Gastrocnemius medialis (tissue), 4 donors: ENCODE results near the gene GPR55.

Experiments used
- POLR2A ChIP-seq, 2 donors: fragments of 450-650 bp; IDR thresholded peaks; one replicate each; pipeline ENCODE4 v1.6.1; 2017; ENCODE audit warnings: antibody characterized with exemption in 2 of 2, mild to moderate bottlenecking in 2 of 2, moderate library complexity in 2 of 2
- TF ChIP-seq, protein P1 (sequence below), 5 experiments: fragments of 450-650 bp in 3 of 5; fragments of 200-600 bp in 2 of 5; sonication (generic) in 2 of 5; IDR thresholded peaks in 4 of 5; conservative IDR thresholded peaks in 1 of 5; 1 replicate in 4 of 5; 2 replicates in 1 of 5; pipeline ENCODE4 v1.5.1; 2016 to 2019; ENCODE audit warnings: antibody characterized with exemption in 5 of 5, mild to moderate bottlenecking in 3 of 5, moderate library complexity in 3 of 5

DNA sequence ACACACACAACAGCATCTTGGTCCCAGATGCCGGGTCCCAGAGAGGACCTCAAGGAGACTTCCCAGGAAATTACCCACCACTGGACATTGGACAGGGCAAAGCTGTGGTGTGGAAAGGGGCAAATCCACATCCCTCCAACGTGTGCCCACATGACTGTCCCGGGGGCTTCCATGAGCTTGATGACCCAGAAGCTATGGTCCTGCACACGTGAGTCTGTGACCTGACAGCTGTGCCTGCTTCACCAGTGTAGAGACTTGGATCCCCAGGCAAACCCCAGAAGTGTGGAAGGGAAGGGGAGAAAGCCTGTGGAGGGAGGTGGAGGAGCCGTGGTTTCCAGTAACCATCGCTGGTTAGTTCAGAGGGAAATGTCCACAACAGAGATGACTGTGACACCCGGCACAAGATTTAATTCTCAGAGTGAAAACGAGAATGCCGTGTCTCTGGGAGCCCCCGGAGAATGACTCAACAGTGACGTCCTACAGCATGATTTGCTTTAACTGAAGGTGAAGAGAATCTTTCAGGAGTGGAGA is 19.1 kb upstream of the GPR55 start:
- TF ChIP-seq, protein P1, sequence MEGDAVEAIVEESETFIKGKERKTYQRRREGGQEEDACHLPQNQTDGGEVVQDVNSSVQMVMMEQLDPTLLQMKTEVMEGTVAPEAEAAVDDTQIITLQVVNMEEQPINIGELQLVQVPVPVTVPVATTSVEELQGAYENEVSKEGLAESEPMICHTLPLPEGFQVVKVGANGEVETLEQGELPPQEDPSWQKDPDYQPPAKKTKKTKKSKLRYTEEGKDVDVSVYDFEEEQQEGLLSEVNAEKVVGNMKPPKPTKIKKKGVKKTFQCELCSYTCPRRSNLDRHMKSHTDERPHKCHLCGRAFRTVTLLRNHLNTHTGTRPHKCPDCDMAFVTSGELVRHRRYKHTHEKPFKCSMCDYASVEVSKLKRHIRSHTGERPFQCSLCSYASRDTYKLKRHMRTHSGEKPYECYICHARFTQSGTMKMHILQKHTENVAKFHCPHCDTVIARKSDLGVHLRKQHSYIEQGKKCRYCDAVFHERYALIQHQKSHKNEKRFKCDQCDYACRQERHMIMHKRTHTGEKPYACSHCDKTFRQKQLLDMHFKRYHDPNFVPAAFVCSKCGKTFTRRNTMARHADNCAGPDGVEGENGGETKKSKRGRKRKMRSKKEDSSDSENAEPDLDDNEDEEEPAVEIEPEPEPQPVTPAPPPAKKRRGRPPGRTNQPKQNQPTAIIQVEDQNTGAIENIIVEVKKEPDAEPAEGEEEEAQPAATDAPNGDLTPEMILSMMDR (IDR thresholded peaks at IDR 0.05 in 4 of 5, conservative IDR thresholded peaks at IDR 0.05 in 1 of 5), result no peak
- no peak for TF ChIP-seq POLR2A (IDR thresholded peaks at IDR 0.05)
